Esophagus squamous epithelium (tissue), 5 donors: ENCODE results near the gene LDLRAD4. TPM values are rescaled to one million over a fixed set of nuclear protein-coding genes. Genes with fewer than 3 reads are reported as not detected.
A peak's percentile ranks its signal among the peaks of the same experiment; 100 is the strongest.

Experiments
- DNase-seq: peaks from one replicate; lab custom pipeline; 2025; lab: John Stamatoyannopoulos, UW
- H3K27ac ChIP-seq, 4 donors: fragments of 200-600 bp; sonication (generic); one replicate each; pipeline ENCODE4 v1.5.1; 2016 to 2019; ENCODE audit warnings: mild to moderate bottlenecking in 1 of 4
- H3K27me3 ChIP-seq, 4 donors: fragments of 200-600 bp; sonication (generic); 1 replicate in 3 of 4; 2 replicates in 1 of 4; pipeline versions ENCODE4 v1.5.1 to v1.6.0; 2017 to 2021; ENCODE audit warnings: antibody characterized with exemption in 1 of 4
- H3K36me3 ChIP-seq, 3 donors: fragments of 200-600 bp; sonication (generic); one replicate each; pipeline ENCODE4 v1.5.1; 2016 to 2019
- H3K4me1 ChIP-seq, 3 donors: fragments of 200-600 bp; sonication (generic); one replicate each; pipeline ENCODE4 v1.5.1; 2017 to 2019
- H3K4me3 ChIP-seq, 4 donors: fragments of 200-600 bp; sonication (generic); 1 replicate in 3 of 4; 2 replicates in 1 of 4; pipeline ENCODE4 v1.5.1; 2016 to 2019; ENCODE audit warnings: mild to moderate bottlenecking in 2 of 4, moderate library complexity in 1 of 4
- H3K9me3 ChIP-seq, 3 donors: fragments of 200-600 bp; sonication (generic); one replicate each; pipeline ENCODE4 v1.5.1; 2016 to 2019
- POLR2A ChIP-seq, 4 donors: fragments of 450-650 bp; IDR thresholded peaks; one replicate each; pipeline ENCODE4 v1.6.1; 2017; ENCODE audit warnings: antibody characterized with exemption in 4 of 4, mild to moderate bottlenecking in 4 of 4, moderate library complexity in 3 of 4
- WGBS, 2 donors: methylation state at CpG; one replicate each; pipeline ENCODE4 v1.1.5; 2018; 5-methylcytosine and 5-hydroxymethylcytosine counted together
- intact Hi-C: fragments of 100-400 bp; cut with DNase I; formaldehyde crosslinking; loops from one replicate; pipeline ENCODE4 v1.15.0; 2022
- total RNA-seq, 4 donors: library from RNA; depleted of rRNA; stranded (reverse); fragments of >200 nt; gene quantifications; one replicate each; pipeline ENCODE4 v1.1.0, GENCODE V29; 2016
- TF ChIP-seq, protein P1 (sequence below), 6 experiments: fragments of 450-650 bp in 4 of 6; fragments of 200-600 bp in 2 of 6; sonication (generic) in 2 of 6; IDR thresholded peaks; one replicate each; pipeline ENCODE4 v1.5.1; 2016 to 2019; ENCODE audit warnings: antibody characterized with exemption in 6 of 6, mild to moderate bottlenecking in 4 of 6, moderate library complexity in 4 of 6
- donor health status: DM: yes; HTN: yes; CAD: no.

The LDLRAD4 gene
- total RNA-seq, 4 donors from 2014 or later = 0.91 to 17.9 (median 6.8) TPM

DNA sequence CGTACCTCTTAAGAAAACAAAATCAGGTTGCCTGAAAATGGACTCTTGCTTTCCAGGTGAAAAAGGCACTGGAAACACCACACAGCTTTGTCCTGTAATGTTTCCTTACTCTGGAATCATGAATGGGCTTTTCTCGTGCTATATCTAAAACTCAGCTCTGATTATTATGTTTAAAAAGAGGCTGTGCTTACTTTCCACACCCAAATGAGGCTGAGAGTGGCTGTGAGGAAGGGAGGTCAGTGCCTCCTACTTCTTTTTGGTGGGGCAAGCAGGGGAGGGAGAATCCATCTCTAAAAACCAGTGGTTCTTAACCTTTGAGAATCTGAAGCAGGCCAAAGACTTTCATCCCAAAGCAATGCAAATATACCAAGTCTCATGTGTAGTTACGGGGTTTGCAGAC is 359.2 kb downstream of the LDLRAD4 start:
- Histone ChIP-seq H3K4me1 (peaks cover 0 to 9% (median 5%) of the 10 kb centered on the region in 3 donors), H3K9me3 (no peaks in the 10 kb centered on the region), H3K4me3 (peak overlapping the region in 1 of 4 donors; percentile 13), H3K27me3 (no peaks in the 10 kb centered on the region), H3K27ac (peak overlapping the region in 2 of 4 donors; percentile 19 to 39), H3K36me3 (no peaks in the 10 kb centered on the region)
- intact Hi-C loops = no loop called here
- DNase-seq = no peak
- no peak for TF ChIP-seq POLR2A (IDR thresholded peaks at IDR 0.05)
- TF ChIP-seq, protein P1, sequence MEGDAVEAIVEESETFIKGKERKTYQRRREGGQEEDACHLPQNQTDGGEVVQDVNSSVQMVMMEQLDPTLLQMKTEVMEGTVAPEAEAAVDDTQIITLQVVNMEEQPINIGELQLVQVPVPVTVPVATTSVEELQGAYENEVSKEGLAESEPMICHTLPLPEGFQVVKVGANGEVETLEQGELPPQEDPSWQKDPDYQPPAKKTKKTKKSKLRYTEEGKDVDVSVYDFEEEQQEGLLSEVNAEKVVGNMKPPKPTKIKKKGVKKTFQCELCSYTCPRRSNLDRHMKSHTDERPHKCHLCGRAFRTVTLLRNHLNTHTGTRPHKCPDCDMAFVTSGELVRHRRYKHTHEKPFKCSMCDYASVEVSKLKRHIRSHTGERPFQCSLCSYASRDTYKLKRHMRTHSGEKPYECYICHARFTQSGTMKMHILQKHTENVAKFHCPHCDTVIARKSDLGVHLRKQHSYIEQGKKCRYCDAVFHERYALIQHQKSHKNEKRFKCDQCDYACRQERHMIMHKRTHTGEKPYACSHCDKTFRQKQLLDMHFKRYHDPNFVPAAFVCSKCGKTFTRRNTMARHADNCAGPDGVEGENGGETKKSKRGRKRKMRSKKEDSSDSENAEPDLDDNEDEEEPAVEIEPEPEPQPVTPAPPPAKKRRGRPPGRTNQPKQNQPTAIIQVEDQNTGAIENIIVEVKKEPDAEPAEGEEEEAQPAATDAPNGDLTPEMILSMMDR (IDR thresholded peaks at IDR 0.05) = no peak
- 51 to 67% methylated on average over 3 of the region's 3 CpGs for WGBS, 2 donors

DNA sequence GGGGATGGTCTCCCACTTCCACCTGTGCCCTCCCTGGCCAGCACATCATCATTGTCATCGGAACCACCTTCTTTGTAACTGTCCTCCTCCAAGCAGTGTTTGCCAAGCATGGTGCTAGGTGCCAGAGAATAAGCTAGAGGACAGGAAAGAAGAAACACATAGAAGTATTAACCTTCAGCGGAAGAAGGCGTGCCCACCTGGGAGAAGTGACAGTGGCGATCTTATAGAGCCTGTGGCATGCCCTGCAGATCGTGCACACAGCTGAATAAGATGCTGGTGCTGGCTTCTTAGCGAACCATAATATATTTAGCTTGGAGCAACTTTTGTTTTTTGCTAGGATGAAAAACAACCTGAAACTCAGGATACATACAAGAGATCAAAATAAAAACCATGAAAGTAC is 359.8 kb downstream of the LDLRAD4 start:
- Histone ChIP-seq H3K27ac (no peak overlapping the region), H3K27me3 (no peaks in the 10 kb centered on the region), H3K4me3 (no peak overlapping the region), H3K4me1 (peaks cover 0 to 9% (median 5%) of the 10 kb centered on the region in 3 donors), H3K36me3 (no peaks in the 10 kb centered on the region), H3K9me3 (no peaks in the 10 kb centered on the region)
- TF ChIP-seq, protein P1 (IDR thresholded peaks at IDR 0.05) = no peak
- no peak for TF ChIP-seq POLR2A (IDR thresholded peaks at IDR 0.05)
- intact Hi-C loops = no loop called here
- WGBS, 2 donors = 61 to 82% methylated on average over 6 of the region's 6 CpGs
- no peak for DNase-seq

DNA sequence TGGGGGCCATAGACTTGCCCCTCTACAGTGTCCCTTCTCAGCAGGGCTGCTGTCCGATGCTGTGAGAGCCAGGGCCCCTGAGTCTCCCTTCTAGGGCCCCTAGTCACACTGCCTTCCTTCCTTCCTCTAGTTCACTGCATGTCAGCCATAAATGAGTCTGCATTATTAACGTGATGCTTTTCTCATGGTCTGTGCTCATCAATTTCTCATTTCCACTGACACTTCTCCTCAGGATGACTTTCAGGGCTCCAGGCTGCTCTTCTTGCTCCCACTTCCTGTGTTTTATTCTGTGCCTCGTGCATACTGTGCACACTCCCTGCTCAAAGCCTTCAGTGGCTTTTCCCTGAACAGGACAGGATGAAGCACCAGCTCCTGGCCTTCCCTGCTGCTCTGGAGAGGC is 361.3 kb downstream of the LDLRAD4 start:
- TF ChIP-seq, protein P1 (IDR thresholded peaks at IDR 0.05) = no peak
- no peak for TF ChIP-seq POLR2A (IDR thresholded peaks at IDR 0.05)
- WGBS, 2 donors = 33 to 39% methylated on average over 3 of the region's 3 CpGs
- DNase-seq = no peak
- no peaks in the 10 kb centered on the region for H3K9me3 ChIP-seq
- peaks cover 0 to 13% (median 5%) of the 10 kb centered on the region in 3 donors for H3K4me1 ChIP-seq
- no peaks in the 10 kb centered on the region for H3K36me3 ChIP-seq
- H3K4me3 ChIP-seq = no peak overlapping the region
- H3K27ac ChIP-seq = no peak overlapping the region
- intact Hi-C loops = no loop called here
- H3K27me3 ChIP-seq = no peaks in the 10 kb centered on the region

DNA sequence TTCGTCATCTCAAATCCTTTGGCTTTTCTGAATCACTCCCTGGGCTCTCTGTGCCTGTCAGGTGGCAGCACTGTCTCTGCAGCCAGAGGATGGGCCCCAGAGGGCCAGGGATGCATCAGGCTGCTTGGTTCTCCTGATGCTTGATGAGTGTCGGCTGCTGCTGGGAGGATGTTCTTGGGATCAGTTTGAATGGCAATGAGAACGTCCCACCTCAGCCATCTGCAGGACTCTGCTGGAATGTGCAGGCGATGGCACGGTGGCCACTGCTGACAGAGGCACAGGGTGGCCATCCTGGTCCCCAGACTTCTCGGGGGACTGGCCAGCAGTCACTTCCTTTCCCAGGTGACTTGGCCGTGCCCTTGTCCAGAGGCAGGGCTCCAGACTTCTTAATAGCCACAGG is 361.8 kb downstream of the LDLRAD4 start:
- intact Hi-C loops = no loop called here
- Histone ChIP-seq H3K27ac (no peak overlapping the region), H3K4me3 (no peak overlapping the region), H3K27me3 (no peaks in the 10 kb centered on the region), H3K9me3 (no peaks in the 10 kb centered on the region), H3K4me1 (peaks cover 0 to 18% (median 5%) of the 10 kb centered on the region in 3 donors), H3K36me3 (no peaks in the 10 kb centered on the region)
- TF ChIP-seq POLR2A (IDR thresholded peaks at IDR 0.05) = no peak
- TF ChIP-seq, protein P1 (IDR thresholded peaks at IDR 0.05) = no peak
- WGBS, 2 donors = 76 to 90% methylated on average over 2 to 3 of the region's 7 CpGs
- DNase-seq = no peak

DNA sequence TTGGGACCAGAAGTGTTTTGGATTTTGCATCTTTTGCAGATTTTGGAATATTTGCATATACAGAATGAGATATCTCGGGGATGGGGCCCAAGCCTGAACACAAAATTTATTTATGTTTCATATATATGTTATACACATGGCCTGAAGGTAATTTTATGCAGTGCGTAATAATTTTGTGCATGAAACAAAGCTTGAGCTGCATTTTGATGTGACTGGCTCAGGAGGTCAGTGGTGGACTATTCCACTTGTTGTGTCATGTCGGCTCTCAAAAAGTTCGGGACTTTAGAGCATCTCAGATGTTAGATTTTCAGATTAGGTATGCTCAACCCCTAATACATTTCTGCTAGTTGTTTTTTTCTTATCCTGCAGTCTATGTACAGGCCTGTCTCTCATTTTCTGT is 362.4 kb downstream of the LDLRAD4 start:
- no peak for DNase-seq
- TF ChIP-seq, protein P1 (IDR thresholded peaks at IDR 0.05) = no peak
- TF ChIP-seq POLR2A (IDR thresholded peaks at IDR 0.05) = no peak
- Histone ChIP-seq H3K4me3 (no peak overlapping the region), H3K27me3 (no peaks in the 10 kb centered on the region), H3K36me3 (no peaks in the 10 kb centered on the region), H3K9me3 (no peaks in the 10 kb centered on the region), H3K4me1 (peaks cover 0 to 20% (median 5%) of the 10 kb centered on the region in 3 donors), H3K27ac (no peak overlapping the region)
- intact Hi-C loops = no loop called here
- WGBS, 2 donors = 82 to 93% methylated on average over 4 of the region's 4 CpGs
